ENCODE measurements around the gene PLCG2. TPM values are rescaled to one million over a fixed set of nuclear protein-coding genes. Genes with fewer than 3 reads are reported as not detected.

Gene PLCG2
- polyA plus RNA-seq, 2 of the 4 experiments (the other 2 are of a cell fraction), result 2.8 to 6.0 TPM

- CTCF ChIA-PET, result interaction anchor here (1.6 to 2.8 kb wide), 2 partner anchors 19 to 23 kb away, joined by 6 to 9 read pairs; no protein-coding TSS in a partner anchor
- no peak for DNase-seq (ENCODE audit: low read depth in 1 of 2, low spot score in 1 of 2)
These were observed 129.6 kb downstream of the PLCG2 start for GRCh38 chr16:81908466-81909262.

DNA sequence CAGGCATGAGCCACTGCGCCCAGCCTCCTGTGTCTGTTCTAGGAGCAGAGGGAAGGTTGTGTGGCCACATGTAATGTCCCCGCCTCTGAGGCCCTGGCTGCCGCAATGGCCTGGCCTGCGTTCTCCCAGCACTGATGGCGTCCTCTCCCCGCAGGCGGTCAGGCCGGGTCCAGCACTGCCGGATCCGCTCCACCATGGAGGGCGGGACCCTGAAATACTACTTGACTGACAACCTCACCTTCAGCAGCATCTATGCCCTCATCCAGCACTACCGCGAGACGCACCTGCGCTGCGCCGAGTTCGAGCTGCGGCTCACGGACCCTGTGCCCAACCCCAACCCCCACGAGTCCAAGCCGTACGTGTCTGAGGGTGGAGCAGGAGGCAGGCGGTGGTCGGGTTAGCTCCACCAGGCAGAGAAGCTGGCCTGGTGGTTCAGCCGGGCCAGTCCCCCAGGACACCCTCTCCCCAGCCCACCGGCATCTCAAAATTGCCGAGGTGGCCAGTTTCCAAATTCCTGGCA lies 131.3 kb downstream of the PLCG2 start:
- DNase-seq (ENCODE audit: low read depth in 1 of 2, low spot score in 1 of 2) (no peak), FAIRE-seq (no peak), ATAC-seq (no peak)
- no peak overlapping the region for H3K27ac ChIP-seq
- TF ChIP-seq CEBPB (IDR thresholded peaks at IDR 0.05), result no peak
- TF ChIP-seq MAFK (IDR thresholded peaks at IDR 0.05; ENCODE audit: partially characterized antibody), result peak; percentile 27
- WGBS (ENCODE audit: missing lambda C conversion rate), result 87% methylated on average over 28 of the region's 28 CpGs
- ChIA-PET CTCF (interaction anchor here (2.8 kb wide), 1 partner anchor 25 kb away, joined by 9 read pairs; no protein-coding TSS in a partner anchor), POLR2A (no interaction called here)
- H3K9me3 ChIP-seq, result no peaks in the 10 kb centered on the region
- no peak overlapping the region for H3K4me2 ChIP-seq
- H3K4me1 ChIP-seq, result no peaks in the 10 kb centered on the region
- no peak overlapping the region for H3K4me3 ChIP-seq

More at GRCh38 chr16:81908466-81909262, 129.6 kb downstream of the PLCG2 start:
- 74% methylated on average over 16 of the region's 16 CpGs for WGBS (ENCODE audit: missing lambda C conversion rate)
- Histone ChIP-seq H3K4me1 (no peaks in the 10 kb centered on the region), H3K4me2 (no peak overlapping the region), H3K9me3 (no peaks in the 10 kb centered on the region), H3K4me3 (no peak overlapping the region), H3K27ac (no peak overlapping the region)
- POLR2A ChIA-PET, result no interaction called here
- TF ChIP-seq HOXB5 (CRISPR knock-in tag; IDR thresholded peaks at IDR 0.05) (no peak), NFE2L2 (conservative IDR thresholded peaks at IDR 0.05; ENCODE audit: low read length) (no peak), MYC (IDR thresholded peaks at IDR 0.05; ENCODE audit: borderline replicate concordance, low read length) (no peak), EHMT2 (IDR thresholded peaks at IDR 0.05; ENCODE audit: low read depth) (no peak)
- FAIRE-seq, result no peak
- ATAC-seq, result no peak

DNA sequence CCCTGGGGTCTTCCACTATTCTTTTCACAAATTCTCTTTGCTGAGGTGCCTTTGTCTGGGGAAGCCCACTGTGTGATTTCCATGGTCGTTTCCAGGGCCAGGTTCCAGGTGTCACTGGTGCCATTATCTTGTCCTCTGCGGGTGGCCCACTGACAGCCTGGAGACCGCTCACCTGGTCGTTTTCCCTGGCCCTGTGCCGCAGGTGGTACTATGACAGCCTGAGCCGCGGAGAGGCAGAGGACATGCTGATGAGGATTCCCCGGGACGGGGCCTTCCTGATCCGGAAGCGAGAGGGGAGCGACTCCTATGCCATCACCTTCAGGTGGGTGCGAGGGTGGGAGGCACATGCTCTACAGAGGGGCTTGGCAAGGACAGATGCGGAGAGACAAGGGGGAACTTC lies 133.3 kb downstream of the PLCG2 start:
- ChIA-PET CTCF (no interaction called here), POLR2A (no interaction called here)
- WGBS (ENCODE audit: missing lambda C conversion rate), result 79% methylated on average over 14 of the region's 14 CpGs
- TF ChIP-seq ZC3H11A (IDR thresholded peaks at IDR 0.05) (no peak), CTCF (IDR thresholded peaks at IDR 0.05) (no peak), NFE2L2 (conservative IDR thresholded peaks at IDR 0.05; ENCODE audit: low read length) (no peak), RFX5 (IDR thresholded peaks at IDR 0.05) (no peak), EHF (CRISPR knock-in tag; IDR thresholded peaks at IDR 0.05) (no peak), MAZ (IDR thresholded peaks at IDR 0.05; ENCODE audit: borderline replicate concordance, low read depth, low read length) (no peak), ATOH8 (CRISPR knock-in tag; IDR thresholded peaks at IDR 0.05; ENCODE audit: low read depth) (no peak), GATA3 (IDR thresholded peaks at IDR 0.05; ENCODE audit: borderline replicate concordance) (no peak), JUN (IDR thresholded peaks at IDR 0.05) (no peak), JUNB (IDR thresholded peaks at IDR 0.05) (no peak), CBX8 (IDR thresholded peaks at IDR 0.05) (no peak), BHLHE40 (IDR thresholded peaks at IDR 0.05; ENCODE audit: low read depth, low read length) (no peak), SREBF2 (IDR thresholded peaks at IDR 0.05) (no peak), ZFP36 (IDR thresholded peaks at IDR 0.05; ENCODE audit: borderline replicate concordance, partially characterized antibody) (no peak)
- TF ChIP-seq, protein P1, sequence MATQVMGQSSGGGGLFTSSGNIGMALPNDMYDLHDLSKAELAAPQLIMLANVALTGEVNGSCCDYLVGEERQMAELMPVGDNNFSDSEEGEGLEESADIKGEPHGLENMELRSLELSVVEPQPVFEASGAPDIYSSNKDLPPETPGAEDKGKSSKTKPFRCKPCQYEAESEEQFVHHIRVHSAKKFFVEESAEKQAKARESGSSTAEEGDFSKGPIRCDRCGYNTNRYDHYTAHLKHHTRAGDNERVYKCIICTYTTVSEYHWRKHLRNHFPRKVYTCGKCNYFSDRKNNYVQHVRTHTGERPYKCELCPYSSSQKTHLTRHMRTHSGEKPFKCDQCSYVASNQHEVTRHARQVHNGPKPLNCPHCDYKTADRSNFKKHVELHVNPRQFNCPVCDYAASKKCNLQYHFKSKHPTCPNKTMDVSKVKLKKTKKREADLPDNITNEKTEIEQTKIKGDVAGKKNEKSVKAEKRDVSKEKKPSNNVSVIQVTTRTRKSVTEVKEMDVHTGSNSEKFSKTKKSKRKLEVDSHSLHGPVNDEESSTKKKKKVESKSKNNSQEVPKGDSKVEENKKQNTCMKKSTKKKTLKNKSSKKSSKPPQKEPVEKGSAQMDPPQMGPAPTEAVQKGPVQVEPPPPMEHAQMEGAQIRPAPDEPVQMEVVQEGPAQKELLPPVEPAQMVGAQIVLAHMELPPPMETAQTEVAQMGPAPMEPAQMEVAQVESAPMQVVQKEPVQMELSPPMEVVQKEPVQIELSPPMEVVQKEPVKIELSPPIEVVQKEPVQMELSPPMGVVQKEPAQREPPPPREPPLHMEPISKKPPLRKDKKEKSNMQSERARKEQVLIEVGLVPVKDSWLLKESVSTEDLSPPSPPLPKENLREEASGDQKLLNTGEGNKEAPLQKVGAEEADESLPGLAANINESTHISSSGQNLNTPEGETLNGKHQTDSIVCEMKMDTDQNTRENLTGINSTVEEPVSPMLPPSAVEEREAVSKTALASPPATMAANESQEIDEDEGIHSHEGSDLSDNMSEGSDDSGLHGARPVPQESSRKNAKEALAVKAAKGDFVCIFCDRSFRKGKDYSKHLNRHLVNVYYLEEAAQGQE (IDR thresholded peaks at IDR 0.05), result no peak
- Histone ChIP-seq H3K27ac (no peak overlapping the region), H3K4me2 (no peak overlapping the region), H3K4me3 (no peak overlapping the region), H3K4me1 (no peaks in the 10 kb centered on the region), H3K9me3 (no peaks in the 10 kb centered on the region)
- DNase-seq (ENCODE audit: low read depth in 1 of 2, low spot score in 1 of 2) (no peak), FAIRE-seq (no peak), ATAC-seq (no peak)
